Eye (tissue), 1 donor: Measurements from ENCODE around the gene RMRP.
"Not testable (repeated sequence)": the region's sequence is repeated elsewhere in the genome, so short reads cannot be mapped to it uniquely, and the experiment has no call there.

ENCODE experiments used
- DNase-seq: peaks from one replicate; pipeline ENCODE4 v3.0.0-alpha.2; 2015

The RMRP gene

DNA sequence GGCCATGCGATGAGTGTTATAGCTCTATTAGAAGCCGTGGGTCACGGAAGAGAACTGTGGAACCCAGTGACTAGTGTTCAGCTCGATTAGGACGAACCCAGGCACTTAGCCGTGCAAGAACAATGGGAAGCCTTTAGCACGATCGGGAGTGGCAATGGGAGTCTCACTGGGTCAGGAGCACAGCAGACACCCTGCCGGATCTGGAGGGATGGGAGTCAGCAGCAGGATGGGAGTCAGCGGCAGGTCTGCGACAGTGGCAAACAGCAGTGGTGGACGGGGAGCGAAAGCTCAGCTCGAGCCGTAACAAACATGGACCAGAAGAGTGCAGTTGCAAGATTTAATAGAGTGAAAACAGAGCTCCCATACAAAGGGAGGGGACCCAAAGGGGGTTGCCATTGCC is 17.4 kb downstream of the RMRP start:
- not testable (repeated sequence) for DNase-seq

DNA sequence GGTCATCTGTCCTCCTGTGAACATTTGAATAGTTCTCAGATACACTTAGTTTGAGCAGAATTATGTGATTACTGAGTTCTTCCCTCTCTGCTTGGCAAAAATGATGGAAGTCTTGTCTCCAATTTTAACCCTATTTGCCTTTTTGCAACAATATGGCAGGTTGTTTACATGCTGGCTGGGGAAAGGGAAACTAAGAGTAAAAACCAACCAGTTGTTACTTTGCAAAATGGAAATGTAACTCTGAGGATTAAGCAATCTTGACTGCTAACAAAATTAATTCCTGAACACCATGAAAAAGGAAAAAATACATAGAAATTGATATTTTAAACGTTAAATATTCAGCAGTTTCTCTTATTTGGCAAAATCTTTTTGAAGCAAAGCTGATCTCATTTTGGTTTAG is 18.2 kb downstream of the RMRP start:
- DNase-seq, result no peak

- DNase-seq, result not testable (repeated sequence)
Measured at GRCh38 chr9:35639225-35639624, 18.6 kb downstream of the RMRP start.

GRCh38 chr9:35638751-35639150 is 19.1 kb downstream of the RMRP start:
- not testable (repeated sequence) for DNase-seq

DNA sequence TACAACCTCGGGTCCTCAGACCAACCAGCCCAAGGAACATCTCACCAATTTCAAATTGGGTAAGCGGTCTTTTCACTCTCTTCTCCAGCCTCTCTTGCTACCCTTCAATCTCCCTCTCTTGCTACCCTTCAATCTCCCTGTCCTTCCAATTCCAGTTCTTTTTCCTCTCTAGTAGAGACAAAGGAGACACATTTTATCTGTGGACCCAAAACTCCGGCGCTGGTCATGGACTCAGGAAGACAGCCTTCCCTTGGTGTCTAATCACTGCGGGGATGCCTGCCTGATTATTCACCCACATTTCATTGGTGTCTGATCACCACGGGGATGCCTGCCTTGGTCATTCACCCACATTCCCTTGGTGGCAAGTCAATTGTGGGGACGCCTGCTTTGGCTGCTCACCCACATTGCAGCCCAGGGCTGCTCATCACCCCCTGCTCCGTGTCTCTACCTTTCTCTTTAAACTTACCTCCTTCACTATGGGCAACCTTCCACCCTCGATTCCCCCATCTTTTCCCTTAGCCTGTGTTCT is 20.3 kb downstream of the RMRP start:
- not testable (repeated sequence) for DNase-seq

DNA sequence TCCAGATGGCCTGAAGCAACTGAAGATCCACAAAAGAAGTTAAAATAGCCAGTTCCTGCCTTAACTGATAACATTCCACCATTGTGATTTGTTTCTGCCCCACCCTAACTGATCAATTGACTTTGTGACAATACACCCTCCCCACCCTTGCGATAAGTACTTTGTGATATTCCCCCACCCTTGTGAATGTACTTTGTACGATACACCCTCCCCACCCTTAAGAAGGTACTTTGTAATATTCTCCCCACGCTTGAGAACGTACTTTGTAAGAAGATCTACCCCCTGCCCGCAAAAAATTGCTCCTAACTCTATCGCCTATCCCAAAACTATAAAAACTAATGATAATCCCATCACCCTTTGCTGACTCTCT is 21.0 kb downstream of the RMRP start:
- not testable (repeated sequence) for DNase-seq

GRCh38 chr9:35636135-35636876 is 21.5 kb downstream of the RMRP start:
- DNase-seq, result no peak

DNA sequence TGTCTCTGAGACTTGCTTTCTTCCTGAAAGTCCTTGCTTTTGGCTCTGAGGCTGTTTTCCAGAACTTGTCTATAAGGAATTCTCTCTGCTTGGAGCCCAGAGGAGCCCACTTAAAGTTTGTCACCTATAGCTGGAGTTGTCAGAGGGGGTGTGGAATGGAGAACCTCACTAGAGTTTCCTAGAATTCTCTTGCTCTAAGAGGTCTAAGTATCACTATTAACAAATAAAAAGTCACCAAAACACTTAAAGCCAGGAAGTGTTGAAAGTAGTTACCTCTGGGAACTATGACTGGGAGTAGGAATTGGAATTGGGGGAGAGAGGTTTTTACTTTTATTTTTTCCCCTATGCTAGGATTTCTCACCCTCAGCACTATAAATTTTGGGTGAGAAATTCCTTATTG is 22.1 kb downstream of the RMRP start:
- no peak for DNase-seq

GRCh38 chr9:35629597-35629996 is 28.2 kb downstream of the RMRP start:
- no peak for DNase-seq

GRCh38 chr9:35628389-35628991 is 29.3 kb downstream of the RMRP start:
- no peak for DNase-seq

- DNase-seq, result no peak
Measured at GRCh38 chr9:35627575-35627974, 30.2 kb downstream of the RMRP start.

GRCh38 chr9:35619800-35620158 is 38.0 kb downstream of the RMRP start:
- no peak for DNase-seq

DNA sequence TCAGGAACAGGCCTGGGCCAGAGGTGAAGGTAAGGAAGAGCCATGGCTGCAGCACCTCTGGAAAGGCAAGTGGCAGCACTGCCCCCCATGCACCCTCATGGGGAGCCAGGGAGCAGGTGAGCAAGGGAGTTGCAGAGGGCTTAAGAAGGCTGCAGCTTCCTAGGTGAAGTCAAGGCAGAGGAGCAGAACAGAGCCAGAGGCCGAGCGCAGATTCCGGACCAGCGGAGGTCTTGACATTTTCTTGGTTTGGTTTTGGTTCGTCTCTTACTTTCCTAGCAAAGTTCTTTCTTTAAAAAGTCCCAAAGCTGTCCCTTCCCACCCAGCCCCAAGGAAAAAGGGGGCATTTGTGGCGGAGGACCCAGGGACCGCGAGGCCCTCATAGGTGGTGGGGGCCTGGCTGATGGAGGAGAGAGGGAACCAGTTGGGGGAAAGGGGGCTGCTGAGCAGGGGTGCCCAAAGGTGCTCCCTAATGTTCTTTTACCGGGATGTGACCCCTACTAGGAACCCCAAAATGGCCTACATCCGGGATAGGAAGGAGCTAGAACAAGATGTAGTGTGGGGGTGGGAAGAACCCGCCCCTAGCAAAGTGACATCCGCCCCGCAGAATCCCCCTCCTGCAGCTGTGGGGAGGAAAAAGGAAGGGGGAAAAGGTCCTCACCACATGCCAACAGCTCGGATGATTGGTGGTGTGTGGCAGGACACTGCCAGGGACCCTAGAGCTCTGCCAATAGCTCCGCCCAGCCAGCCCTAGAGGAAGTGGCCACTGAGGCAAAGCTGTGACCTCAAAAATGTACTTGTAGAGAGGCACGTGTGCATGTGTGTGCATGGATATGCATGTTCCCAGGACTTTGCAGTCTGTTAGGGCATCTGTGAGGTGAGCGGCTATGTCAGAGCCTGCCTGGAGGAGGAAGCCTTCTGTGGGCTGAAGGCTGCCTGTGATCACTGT is 38.7 kb downstream of the RMRP start:
- no peak for DNase-seq

- DNase-seq, result peak; percentile 67
Measured at GRCh38 chr9:35618325-35618727, 39.5 kb downstream of the RMRP start, which contains the start of gene CD72. Gene CD72, minus strand, starts transcription at chr9:35618413. Its CDS starts 110 bp downstream, at chr9:35618303.

- no peak for DNase-seq
Measured at GRCh38 chr9:35617548-35617947, 40.3 kb downstream of the RMRP start.

DNA sequence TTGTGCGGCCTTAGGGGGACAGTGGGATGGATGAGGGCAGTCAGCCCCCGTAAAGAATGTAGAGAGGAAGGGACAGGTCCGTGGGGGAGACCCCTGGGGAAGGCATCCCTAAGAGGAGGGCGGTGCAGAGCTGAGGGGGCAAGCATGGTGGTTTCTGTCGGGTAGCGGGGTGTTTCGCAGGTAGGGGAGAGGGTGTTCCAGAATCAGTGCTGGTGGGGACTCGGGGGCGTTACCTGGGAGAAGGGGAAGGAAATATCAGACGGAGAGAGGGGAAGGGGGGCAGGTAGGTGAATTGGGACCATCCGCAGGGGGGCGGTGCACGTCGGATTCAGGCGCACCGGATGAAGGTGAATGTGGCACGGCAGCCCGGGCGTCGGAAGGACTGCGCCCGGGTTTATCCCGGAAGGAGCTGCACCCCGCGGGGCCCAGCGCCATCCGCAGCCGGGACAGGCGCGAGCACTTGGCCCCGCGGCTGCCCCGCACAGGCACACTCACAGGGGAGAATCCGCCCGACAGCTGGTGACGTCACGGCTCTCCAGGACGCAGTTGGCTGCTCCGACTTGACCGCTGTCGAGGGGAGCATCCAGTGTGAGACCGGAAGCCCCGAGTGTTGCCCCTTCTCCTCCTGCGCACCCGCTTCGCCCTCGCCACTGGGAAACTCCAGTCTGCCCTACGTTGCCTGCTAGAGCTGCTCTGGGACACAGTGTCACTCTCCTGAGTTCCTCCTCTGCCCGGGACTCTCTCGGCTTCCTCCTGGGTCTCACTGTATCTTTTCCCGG is 40.9 kb downstream of the RMRP start:
- DNase-seq, result peak; percentile 74

- DNase-seq, result peak; percentile 6
Measured at GRCh38 chr9:35615981-35616680, 41.7 kb downstream of the RMRP start.

GRCh38 chr9:35612843-35613242 is 45.0 kb downstream of the RMRP start:
- DNase-seq, result no peak

- not testable (repeated sequence) for DNase-seq
Measured at GRCh38 chr9:35612066-35612465, 45.8 kb downstream of the RMRP start.

- peak; percentile 66 for DNase-seq
Measured at GRCh38 chr9:35611230-35611797, 46.5 kb downstream of the RMRP start.

GRCh38 chr9:35609820-35610163 is 48.0 kb downstream of the RMRP start:
- no peak for DNase-seq
